Smooth muscle cell (in vitro differentiated cells): Measurements from ENCODE around the gene NUCKS1. TPM values are rescaled to one million over a fixed set of nuclear protein-coding genes. Genes with fewer than 3 reads are reported as not detected.

Experiments used
- DNase-seq: peaks from one replicate; lab custom pipeline; 2025; ENCODE audit not compliant: unreplicated experiment; lab: John Stamatoyannopoulos, UW
- H2AFZ ChIP-seq: fragments of 200-600 bp; sonication (generic); 2 replicates; pipeline ENCODE4 v1.6.0; 2016; ENCODE audit warnings: antibody characterized with exemption, low read depth, mild to moderate bottlenecking
- H3F3A ChIP-seq: fragments of 200-600 bp; sonication (generic); 2 replicates; pipeline ENCODE4 v1.6.0; 2017; ENCODE audit warnings: antibody characterized with exemption, low read depth
- H3K27ac ChIP-seq: fragments of 200-600 bp; sonication (generic); 2 replicates; pipeline ENCODE4 v1.5.1; 2016; ENCODE audit warnings: low read depth, mild to moderate bottlenecking
- H3K27me3 ChIP-seq: fragments of 200-600 bp; sonication (generic); 2 replicates; pipeline ENCODE4 v1.6.1; 2016; ENCODE audit warnings: low read depth, mild to moderate bottlenecking
- H3K36me3 ChIP-seq: fragments of 200-600 bp; sonication (generic); 2 replicates; pipeline ENCODE4 v1.5.1; 2016; ENCODE audit warnings: low read depth
- H3K4me1 ChIP-seq: fragments of 200-600 bp; sonication (generic); 2 replicates; pipeline ENCODE4 v1.5.1; 2016; ENCODE audit warnings: low read depth
- H3K4me2 ChIP-seq: fragments of 200-600 bp; sonication (generic); 2 replicates; pipeline ENCODE4 v1.6.0; 2016; ENCODE audit warnings: mild to moderate bottlenecking
- H3K4me3 ChIP-seq: fragments of 200-600 bp; sonication (generic); 2 replicates; pipeline ENCODE4 v1.5.1; 2016; ENCODE audit warnings: mild to moderate bottlenecking
- H3K79me2 ChIP-seq: fragments of 200-600 bp; sonication (generic); 2 replicates; pipeline ENCODE4 v1.6.0; 2016; ENCODE audit warnings: low read depth, mild to moderate bottlenecking
- H3K9ac ChIP-seq: fragments of 200-600 bp; sonication (generic); 2 replicates; pipeline ENCODE4 v1.6.0; 2016; ENCODE audit warnings: low read depth
- H3K9me3 ChIP-seq: fragments of 200-600 bp; sonication (generic); replicated peaks from 2 replicates; pipeline ENCODE4 v1.5.1; 2016; ENCODE audit warnings: low read depth
- H4K20me1 ChIP-seq: fragments of 200-600 bp; sonication (generic); 2 replicates; pipeline ENCODE4 v1.6.0; 2016; ENCODE audit warnings: low read depth
- WGBS: methylation state at CpG from one replicate; pipeline ENCODE4 v1.1.7; 2016; ENCODE audit warnings: low lambda C conversion rate; 5-methylcytosine and 5-hydroxymethylcytosine counted together
- polyA plus RNA-seq: library from polyadenylated mRNA; unstranded; fragments of >200 nt; fragmentation: Nextera tagmentation; extraction: Ambion mirVana; gene quantifications from 2 replicates; pipeline ENCODE4 v1.2.1, GENCODE V29; 2016
- total RNA-seq: library from RNA; depleted of rRNA; stranded (reverse); fragments of >200 nt; gene quantifications from 2 replicates; pipeline ENCODE4 v1.2.3, GENCODE V29; 2014
- TF ChIP-seq, protein P1 (sequence below): fragments of 200-600 bp; sonication (generic); IDR thresholded peaks from 2 replicates; pipeline ENCODE4 v1.5.1; 2017; ENCODE audit warnings: borderline replicate concordance, mild to moderate bottlenecking, antibody characterized with exemption; ENCODE audit not compliant: insufficient read depth, poor library complexity, severe bottlenecking

The NUCKS1 gene, protein sequence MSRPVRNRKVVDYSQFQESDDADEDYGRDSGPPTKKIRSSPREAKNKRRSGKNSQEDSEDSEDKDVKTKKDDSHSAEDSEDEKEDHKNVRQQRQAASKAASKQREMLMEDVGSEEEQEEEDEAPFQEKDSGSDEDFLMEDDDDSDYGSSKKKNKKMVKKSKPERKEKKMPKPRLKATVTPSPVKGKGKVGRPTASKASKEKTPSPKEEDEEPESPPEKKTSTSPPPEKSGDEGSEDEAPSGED
- total RNA-seq (139 and 179 TPM in 2 replicates), polyA plus RNA-seq (29.1 and 30.9 TPM in 2 replicates)

- 2% methylated on average over 27 of the region's 27 CpGs for WGBS
- DNase-seq: peak; percentile 87
These were observed at the start of gene NUCKS1 for GRCh38 chr1:205750138-205751035. Gene NUCKS1, minus strand, starts transcription at chr1:205750182. Its CDS starts 209 bp downstream, at chr1:205749973.

GRCh38 chr1:205798577-205798976, 48.6 kb upstream of the NUCKS1 start:
- no peaks in the 10 kb centered on the region for H3K79me2 ChIP-seq
- H3K4me3 ChIP-seq: no peak overlapping the region
- no peaks in the 10 kb centered on the region for H3K9me3 ChIP-seq
- H4K20me1 ChIP-seq: peaks cover 26% of the 10 kb centered on the region
- no peaks in the 10 kb centered on the region for H3K4me1 ChIP-seq
- no peaks in the 10 kb centered on the region for H3F3A ChIP-seq
- H3K4me2 ChIP-seq: no peak overlapping the region
- H2AFZ ChIP-seq: no peak overlapping the region
- 84% methylated on average over 5 of the region's 5 CpGs for WGBS
- no peak overlapping the region for H3K27ac ChIP-seq
- TF ChIP-seq, protein P1, sequence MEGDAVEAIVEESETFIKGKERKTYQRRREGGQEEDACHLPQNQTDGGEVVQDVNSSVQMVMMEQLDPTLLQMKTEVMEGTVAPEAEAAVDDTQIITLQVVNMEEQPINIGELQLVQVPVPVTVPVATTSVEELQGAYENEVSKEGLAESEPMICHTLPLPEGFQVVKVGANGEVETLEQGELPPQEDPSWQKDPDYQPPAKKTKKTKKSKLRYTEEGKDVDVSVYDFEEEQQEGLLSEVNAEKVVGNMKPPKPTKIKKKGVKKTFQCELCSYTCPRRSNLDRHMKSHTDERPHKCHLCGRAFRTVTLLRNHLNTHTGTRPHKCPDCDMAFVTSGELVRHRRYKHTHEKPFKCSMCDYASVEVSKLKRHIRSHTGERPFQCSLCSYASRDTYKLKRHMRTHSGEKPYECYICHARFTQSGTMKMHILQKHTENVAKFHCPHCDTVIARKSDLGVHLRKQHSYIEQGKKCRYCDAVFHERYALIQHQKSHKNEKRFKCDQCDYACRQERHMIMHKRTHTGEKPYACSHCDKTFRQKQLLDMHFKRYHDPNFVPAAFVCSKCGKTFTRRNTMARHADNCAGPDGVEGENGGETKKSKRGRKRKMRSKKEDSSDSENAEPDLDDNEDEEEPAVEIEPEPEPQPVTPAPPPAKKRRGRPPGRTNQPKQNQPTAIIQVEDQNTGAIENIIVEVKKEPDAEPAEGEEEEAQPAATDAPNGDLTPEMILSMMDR: no peak
- H3K36me3 ChIP-seq: no peaks in the 10 kb centered on the region
- no peaks in the 10 kb centered on the region for H3K27me3 ChIP-seq
- DNase-seq: no peak
- no peak overlapping the region for H3K9ac ChIP-seq

More at GRCh38 chr1:205750138-205751035, at the start of gene NUCKS1:
- H3F3A ChIP-seq: no peaks in the 10 kb centered on the region
- no peaks in the 10 kb centered on the region for H3K36me3 ChIP-seq
- H3K4me3 ChIP-seq: peak within 1 kb of the TSS; percentile 78
- no peaks in the 10 kb centered on the region for H3K9me3 ChIP-seq
- peaks cover 22% of the 10 kb centered on the region for H3K4me1 ChIP-seq
- peaks cover 38% of the 10 kb centered on the region for H4K20me1 ChIP-seq
- peaks cover 39% of the 10 kb centered on the region for H3K79me2 ChIP-seq
- peak within 1 kb of the TSS; percentile 90 for H3K9ac ChIP-seq
- peak within 1 kb of the TSS; percentile 84 for H3K27ac ChIP-seq
- peak within 1 kb of the TSS; percentile 97 for H2AFZ ChIP-seq
- TF ChIP-seq, protein P1: peak; percentile 6
- peaks cover 14% of the 10 kb centered on the region for H3K27me3 ChIP-seq
- peak within 1 kb of the TSS; percentile 85 for H3K4me2 ChIP-seq

- H3K79me2 ChIP-seq: no peaks in the 10 kb centered on the region
- H3K4me2 ChIP-seq: no peak overlapping the region
- no peak overlapping the region for H3K27ac ChIP-seq
- no peak overlapping the region for H3K4me3 ChIP-seq
- no peaks in the 10 kb centered on the region for H3F3A ChIP-seq
- H3K4me1 ChIP-seq: no peaks in the 10 kb centered on the region
- no peaks in the 10 kb centered on the region for H3K36me3 ChIP-seq
- TF ChIP-seq, protein P1: no peak
- H2AFZ ChIP-seq: no peak overlapping the region
- no peaks in the 10 kb centered on the region for H3K27me3 ChIP-seq
- H4K20me1 ChIP-seq: peaks cover 15% of the 10 kb centered on the region
- DNase-seq: no peak
- H3K9ac ChIP-seq: no peak overlapping the region
- 95% methylated on average over 2 of the region's 2 CpGs for WGBS
- H3K9me3 ChIP-seq: no peaks in the 10 kb centered on the region
These were observed 47.2 kb upstream of the NUCKS1 start for GRCh38 chr1:205797168-205797567.
